CD14-positive monocyte (primary cell): Measurements from ENCODE around the gene ACACA. TPM values are rescaled to one million over a fixed set of nuclear protein-coding genes. Genes with fewer than 3 reads are reported as not detected.

Experiments
- DNase-seq, 3 donors: peaks; one replicate each; pipeline ENCODE4 v3.0.0-alpha.2; 2011 to 2022
- H2AFZ ChIP-seq: 2 replicates; pipeline ENCODE4 v1.6.0; 2012; ENCODE audit warnings: mild to moderate bottlenecking, low read depth, low read length, inconsistent platforms; ENCODE audit not compliant: insufficient read depth, poor library complexity, severe bottlenecking
- H3K27ac ChIP-seq, 2 donors: 1 replicate in 1 of 2; 2 replicates in 1 of 2; pipeline ENCODE4 v1.5.1; 2012 to 2013; ENCODE audit warnings: low read length in 2 of 2, control low read depth in 1 of 2, inconsistent platforms in 1 of 2, low read depth in 1 of 2, mild to moderate bottlenecking in 1 of 2
- H3K27me3 ChIP-seq, 2 donors: one replicate each; pipeline versions ENCODE4 v1.6.0 to v1.6.1; 2011 to 2013; ENCODE audit warnings: low read length in 2 of 2; ENCODE audit not compliant: control insufficient read depth in 2 of 2, insufficient read depth in 2 of 2
- H3K36me3 ChIP-seq, 2 donors: replicated peaks in 1 of 2; 1 replicate in 1 of 2; 2 replicates in 1 of 2; pipeline versions ENCODE4 v1.5.1 to v1.6.1; 2012 to 2013; ENCODE audit warnings: low read length in 2 of 2, control low read depth in 1 of 2, inconsistent platforms in 1 of 2, mild to moderate bottlenecking in 1 of 2; ENCODE audit not compliant: insufficient read depth in 2 of 2, control insufficient read depth in 1 of 2
- H3K4me1 ChIP-seq, 2 donors: 1 replicate in 1 of 2; 2 replicates in 1 of 2; pipeline versions ENCODE4 v1.5.1 to v1.6.1; 2012 to 2013; ENCODE audit warnings: low read length in 2 of 2, control low read depth in 1 of 2, inconsistent platforms in 1 of 2, mild to moderate bottlenecking in 1 of 2, moderate library complexity in 1 of 2; ENCODE audit not compliant: insufficient read depth in 2 of 2, control insufficient read depth in 1 of 2
- H3K4me2 ChIP-seq: replicated peaks from 2 replicates; pipeline ENCODE3; 2012; ENCODE audit warnings: low read length, moderate library complexity, mild to moderate bottlenecking; ENCODE audit not compliant: poor library complexity, severe bottlenecking; ENCODE audit errors: extremely low read depth
- H3K4me3 ChIP-seq, 3 experiments: fragments of 200-600 bp in 1 of 3; sonication (generic) in 1 of 3; replicated peaks in 1 of 3; 1 replicate in 2 of 3; 2 replicates in 1 of 3; pipeline ENCODE4 v1.5.1; 2011 to 2013; ENCODE audit warnings: low read length in 3 of 3, mild to moderate bottlenecking in 3 of 3, control low read depth in 2 of 3, low read depth in 2 of 3, inconsistent platforms in 1 of 3, moderate library complexity in 1 of 3
- H3K79me2 ChIP-seq: 2 replicates; pipeline ENCODE4 v1.6.0; 2012; ENCODE audit warnings: mild to moderate bottlenecking, control low read depth, inconsistent platforms, low read length, moderate library complexity; ENCODE audit not compliant: insufficient read depth
- H3K9ac ChIP-seq: 2 replicates; pipeline ENCODE4 v1.6.0; 2017; ENCODE audit warnings: low read length, mild to moderate bottlenecking; ENCODE audit not compliant: insufficient read depth, poor library complexity, severe bottlenecking
- H3K9me3 ChIP-seq, 2 donors: replicated peaks in 1 of 2; 1 replicate in 1 of 2; 2 replicates in 1 of 2; pipeline versions ENCODE4 v1.5.1 to v1.6.1; 2012 to 2013; ENCODE audit warnings: low read length in 2 of 2, control low read depth in 1 of 2; ENCODE audit not compliant: control insufficient read depth in 1 of 2, insufficient read depth in 1 of 2
- H4K20me1 ChIP-seq: 2 replicates; pipeline ENCODE4 v1.6.0; 2012; ENCODE audit warnings: mild to moderate bottlenecking, low read length, control low read depth, moderate library complexity; ENCODE audit not compliant: insufficient read depth
- H3K27ac Mint-ChIP-seq, 7 donors: one replicate each; pipeline ENCODE4 v1.8.0; 2020; ENCODE audit warnings: mild to moderate bottlenecking in 7 of 7, mixed read lengths in 7 of 7, moderate library complexity in 6 of 7, inconsistent platforms in 2 of 7
- H3K27me3 Mint-ChIP-seq, 3 donors: one replicate each; pipeline ENCODE4 v1.8.0; 2021 to 2022; ENCODE audit warnings: low read depth in 3 of 3, mild to moderate bottlenecking in 3 of 3, mixed read lengths in 3 of 3, moderate library complexity in 3 of 3, inconsistent platforms in 1 of 3
- H3K36me3 Mint-ChIP-seq, 2 donors: one replicate each; pipeline ENCODE4 v1.8.0; 2020; ENCODE audit warnings: mixed read lengths in 2 of 2, inconsistent platforms in 1 of 2, mild to moderate bottlenecking in 1 of 2
- H3K4me1 Mint-ChIP-seq: one replicate; pipeline ENCODE4 v1.8.0; 2020; ENCODE audit warnings: mild to moderate bottlenecking, mixed read lengths
- H3K4me3 Mint-ChIP-seq, 2 donors: one replicate each; pipeline ENCODE4 v1.8.0; 2020; ENCODE audit warnings: mild to moderate bottlenecking in 2 of 2, mixed read lengths in 2 of 2, moderate library complexity in 1 of 2
- H3K9me3 Mint-ChIP-seq, 7 donors: one replicate each; pipeline ENCODE4 v1.8.0; 2020 to 2022; ENCODE audit warnings: mixed read lengths in 7 of 7, mild to moderate bottlenecking in 6 of 7, moderate library complexity in 6 of 7, inconsistent platforms in 2 of 7
- WGBS: methylation state at CpG from one replicate; pipeline ENCODE4 v1.1.5; 2013; ENCODE audit warnings: missing lambda C conversion rate; ENCODE audit not compliant: insufficient coverage; 5-methylcytosine and 5-hydroxymethylcytosine counted together
- intact Hi-C, 2 donors: fragments of 100-400 bp; cut with micrococcal nuclease; formaldehyde crosslinking; loops; one replicate each; pipeline versions ENCODE4 v1.15.0 to v1.15.1; 2023
- polyA plus RNA-seq, 3 donors: library from polyadenylated mRNA; depleted of rRNA in 1 of 3; unstranded in 2 of 3; stranded (reverse) in 1 of 3; fragments of 300-500 nt in 2 of 3; fragments of >200 nt in 1 of 3; fragmentation: Illumina TruSeq in 2 of 3; gene quantifications; 1 replicate in 2 of 3; 2 replicates in 1 of 3; pipeline ENCODE4 v1.2.3, GENCODE V29; 2012 to 2021
- TF ChIP-seq, protein P1 (sequence below): fragments of 200-600 bp; IDR thresholded peaks from one replicate; pipeline ENCODE4 v1.8.0; 2022; ENCODE audit warnings: antibody characterized with exemption, mild to moderate bottlenecking

ACACA gene
- polyA plus RNA-seq, 3 donors = 3.5 to 4.6 (median 3.8) TPM

DNA sequence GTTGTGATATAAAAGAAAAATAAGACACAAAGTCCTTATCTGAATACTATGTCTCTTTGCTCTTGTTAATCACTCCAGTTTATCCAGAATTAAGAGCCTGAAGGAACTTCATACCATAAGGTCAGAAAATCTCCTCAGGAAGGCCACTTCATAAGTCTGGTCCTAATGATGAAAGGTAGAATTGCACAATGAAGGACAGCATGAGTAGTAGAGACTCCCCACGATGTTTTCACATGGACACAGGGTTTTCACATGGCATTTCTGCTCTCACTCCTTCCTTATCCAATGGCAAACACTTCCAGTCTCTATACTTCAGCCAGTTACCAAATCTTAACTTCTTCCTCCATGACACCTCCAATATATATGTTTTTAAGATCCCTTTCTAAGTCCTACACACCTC is 41.0 kb downstream of the ACACA start:
- 50% methylated on average over 1 of the region's 1 CpG for WGBS
- H3K4me1 Mint-ChIP-seq = peaks cover 10% of the 10 kb centered on the region

DNA sequence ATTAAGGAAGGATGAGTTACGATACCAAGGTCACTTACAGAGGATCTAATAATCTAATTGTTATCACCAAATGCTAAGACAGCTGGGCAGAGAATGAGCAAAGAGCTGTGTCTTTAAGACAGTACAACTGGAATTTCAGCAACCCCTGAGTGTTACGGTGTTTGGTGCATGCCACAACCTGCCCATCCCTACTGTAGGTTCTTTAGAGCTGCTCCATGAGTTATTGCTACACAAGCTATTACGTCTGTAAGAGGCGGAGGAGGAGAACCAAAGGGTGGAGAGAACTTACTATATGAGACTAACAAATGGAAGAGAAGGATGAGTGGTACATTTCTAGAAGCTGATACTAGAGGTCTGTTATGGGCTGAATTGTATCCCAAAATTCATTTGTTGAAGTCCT is 45.1 kb downstream of the ACACA start:
- Mint-ChIP-seq H3K9me3 (no peaks in the 10 kb centered on the region), H3K4me1 (peaks cover 26% of the 10 kb centered on the region), H3K27me3 (peaks cover 0 to 3% (median 3%) of the 10 kb centered on the region in 3 donors), H3K36me3 (no peaks in the 10 kb centered on the region), H3K4me3 (no peak overlapping the region), H3K27ac (no peak overlapping the region)
- Histone ChIP-seq H3K79me2 (peaks cover 5% of the 10 kb centered on the region), H3K27ac (no peak overlapping the region), H4K20me1 (no peaks in the 10 kb centered on the region), H3K4me1 (peaks cover 20 to 27% of the 10 kb centered on the region in 2 donors), H3K4me2 (no peak overlapping the region), H2AFZ (no peak overlapping the region), H3K36me3 (no peaks in the 10 kb centered on the region), H3K9ac (no peak overlapping the region), H3K27me3 (no peaks in the 10 kb centered on the region), H3K9me3 (no peaks in the 10 kb centered on the region), H3K4me3 (no peak overlapping the region)
- WGBS = no CpG with 5 or more reads among the region's 4 CpGs
- TF ChIP-seq, protein P1, sequence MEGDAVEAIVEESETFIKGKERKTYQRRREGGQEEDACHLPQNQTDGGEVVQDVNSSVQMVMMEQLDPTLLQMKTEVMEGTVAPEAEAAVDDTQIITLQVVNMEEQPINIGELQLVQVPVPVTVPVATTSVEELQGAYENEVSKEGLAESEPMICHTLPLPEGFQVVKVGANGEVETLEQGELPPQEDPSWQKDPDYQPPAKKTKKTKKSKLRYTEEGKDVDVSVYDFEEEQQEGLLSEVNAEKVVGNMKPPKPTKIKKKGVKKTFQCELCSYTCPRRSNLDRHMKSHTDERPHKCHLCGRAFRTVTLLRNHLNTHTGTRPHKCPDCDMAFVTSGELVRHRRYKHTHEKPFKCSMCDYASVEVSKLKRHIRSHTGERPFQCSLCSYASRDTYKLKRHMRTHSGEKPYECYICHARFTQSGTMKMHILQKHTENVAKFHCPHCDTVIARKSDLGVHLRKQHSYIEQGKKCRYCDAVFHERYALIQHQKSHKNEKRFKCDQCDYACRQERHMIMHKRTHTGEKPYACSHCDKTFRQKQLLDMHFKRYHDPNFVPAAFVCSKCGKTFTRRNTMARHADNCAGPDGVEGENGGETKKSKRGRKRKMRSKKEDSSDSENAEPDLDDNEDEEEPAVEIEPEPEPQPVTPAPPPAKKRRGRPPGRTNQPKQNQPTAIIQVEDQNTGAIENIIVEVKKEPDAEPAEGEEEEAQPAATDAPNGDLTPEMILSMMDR = no peak
- intact Hi-C loops = no loop called here
- no peak for DNase-seq

More for the DNA sequence above, 41.0 kb downstream of the ACACA start:
- H3K27me3 ChIP-seq = no peaks in the 10 kb centered on the region
- Mint-ChIP-seq H3K4me3 (no peak overlapping the region), H3K27ac (no peak overlapping the region), H3K36me3 (no peaks in the 10 kb centered on the region), H3K27me3 (peaks cover 0 to 3% (median 2%) of the 10 kb centered on the region in 3 donors), H3K9me3 (no peaks in the 10 kb centered on the region)
- H3K4me1 ChIP-seq = peaks cover 4 to 7% of the 10 kb centered on the region in 2 donors
- H3K27ac ChIP-seq = no peak overlapping the region
- H4K20me1 ChIP-seq = no peaks in the 10 kb centered on the region
- DNase-seq = no peak
- intact Hi-C loops = no loop called here
- no peak overlapping the region for H2AFZ ChIP-seq
- H3K79me2 ChIP-seq = no peaks in the 10 kb centered on the region
- H3K9ac ChIP-seq = no peak overlapping the region
- TF ChIP-seq, protein P1 = no peak
- no peaks in the 10 kb centered on the region for H3K9me3 ChIP-seq
- no peak overlapping the region for H3K4me2 ChIP-seq
- H3K36me3 ChIP-seq = no peaks in the 10 kb centered on the region
- no peak overlapping the region for H3K4me3 ChIP-seq
